AG08396 (cell line): ENCODE measurements around the gene EDIL3.

Experiments
- DNase-seq: peaks from one replicate; pipeline ENCODE4 v3.0.0; 2012; ENCODE audit warnings: low spot score, mixed read lengths

The EDIL3 gene

GRCh38 chr5:83900306-83900705, 484.4 kb downstream of the EDIL3 start:
- no peak for DNase-seq

- no peak for DNase-seq
These were observed 485.2 kb downstream of the EDIL3 start for GRCh38 chr5:83899326-83899970.

- DNase-seq = no peak
These were observed 488.8 kb downstream of the EDIL3 start for GRCh38 chr5:83895860-83896259.

GRCh38 chr5:83891261-83891660, 493.4 kb downstream of the EDIL3 start:
- no peak for DNase-seq
